Coronary artery (tissue), 2 donors: ENCODE data around the gene TOB1.
"Not testable (repeated sequence)": the region's sequence is repeated elsewhere in the genome, so short reads cannot be mapped to it uniquely, and the experiment has no call there.

Experiments
- DNase-seq: peaks from one replicate; pipeline ENCODE4 v3.0.0-alpha.2; 2017; ENCODE audit warnings: low spot score
- H3K27ac ChIP-seq, 2 donors: fragments of 200-600 bp; sonication (generic); one replicate each; pipeline ENCODE4 v1.5.1; 2016 to 2019
- H3K4me3 ChIP-seq: fragments of 200-600 bp; sonication (generic); 2 replicates; pipeline ENCODE4 v1.5.1; 2016; ENCODE audit warnings: mild to moderate bottlenecking, moderate library complexity
- TF ChIP-seq, protein P1 (sequence below): fragments of 200-600 bp; sonication (generic); IDR thresholded peaks from one replicate; pipeline ENCODE4 v1.5.1; 2019; ENCODE audit warnings: antibody characterized with exemption

TOB1 gene

DNA sequence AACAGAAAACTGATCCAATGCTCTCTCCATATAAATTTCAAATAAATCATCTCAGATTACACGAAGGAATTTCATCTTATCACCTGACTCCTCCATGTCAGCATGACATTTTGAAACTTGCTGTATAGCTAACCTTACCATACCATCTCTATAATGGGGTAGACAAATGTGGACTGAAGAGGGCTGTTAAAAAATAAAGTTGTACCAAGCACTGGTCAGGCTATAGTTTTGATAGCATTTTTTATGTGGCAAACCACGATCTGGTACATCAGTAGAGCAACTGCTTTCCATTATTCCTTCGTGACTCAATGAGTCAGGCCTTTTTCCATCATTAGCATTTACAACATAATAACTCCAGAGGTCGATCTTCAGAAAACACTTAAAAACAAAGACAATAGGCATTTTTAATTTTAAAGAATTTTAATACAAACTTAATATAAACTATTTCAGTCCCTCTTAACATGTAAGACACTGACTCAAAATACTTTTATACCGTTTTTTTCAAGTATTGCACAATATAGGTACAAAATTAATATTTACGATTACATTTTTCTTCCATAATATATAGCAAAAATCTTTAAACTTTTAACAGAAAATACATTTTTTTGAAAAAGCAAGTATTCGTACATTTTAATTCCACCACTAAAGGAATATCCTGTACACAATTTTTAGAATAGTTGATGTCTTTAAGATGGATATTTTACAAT lies 4.2 kb downstream of the TOB1 start:
- peak overlapping the region; percentile 96 for H3K4me3 ChIP-seq
- no peak for DNase-seq
- TF ChIP-seq, protein P1, sequence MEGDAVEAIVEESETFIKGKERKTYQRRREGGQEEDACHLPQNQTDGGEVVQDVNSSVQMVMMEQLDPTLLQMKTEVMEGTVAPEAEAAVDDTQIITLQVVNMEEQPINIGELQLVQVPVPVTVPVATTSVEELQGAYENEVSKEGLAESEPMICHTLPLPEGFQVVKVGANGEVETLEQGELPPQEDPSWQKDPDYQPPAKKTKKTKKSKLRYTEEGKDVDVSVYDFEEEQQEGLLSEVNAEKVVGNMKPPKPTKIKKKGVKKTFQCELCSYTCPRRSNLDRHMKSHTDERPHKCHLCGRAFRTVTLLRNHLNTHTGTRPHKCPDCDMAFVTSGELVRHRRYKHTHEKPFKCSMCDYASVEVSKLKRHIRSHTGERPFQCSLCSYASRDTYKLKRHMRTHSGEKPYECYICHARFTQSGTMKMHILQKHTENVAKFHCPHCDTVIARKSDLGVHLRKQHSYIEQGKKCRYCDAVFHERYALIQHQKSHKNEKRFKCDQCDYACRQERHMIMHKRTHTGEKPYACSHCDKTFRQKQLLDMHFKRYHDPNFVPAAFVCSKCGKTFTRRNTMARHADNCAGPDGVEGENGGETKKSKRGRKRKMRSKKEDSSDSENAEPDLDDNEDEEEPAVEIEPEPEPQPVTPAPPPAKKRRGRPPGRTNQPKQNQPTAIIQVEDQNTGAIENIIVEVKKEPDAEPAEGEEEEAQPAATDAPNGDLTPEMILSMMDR = no peak
- peak overlapping the region in 1 of 2 donors; percentile 37 for H3K27ac ChIP-seq

DNA sequence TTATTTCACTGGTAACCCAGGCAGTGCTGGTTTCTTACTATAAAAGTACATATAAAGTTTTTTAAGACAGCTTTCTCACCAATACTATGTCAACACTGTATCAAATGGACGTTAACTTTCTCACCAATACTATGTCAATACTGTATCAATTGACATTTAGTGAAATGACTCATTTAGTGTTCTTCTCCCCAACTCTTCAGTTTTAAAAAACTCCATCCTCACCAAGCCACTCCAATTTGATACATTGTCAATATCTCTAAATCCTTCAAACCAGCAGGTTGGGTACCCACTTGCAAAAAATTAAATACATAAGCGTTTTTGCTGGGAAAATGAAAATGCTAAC lies 4.8 kb downstream of the TOB1 start:
- no peak overlapping the region for H3K27ac ChIP-seq
- TF ChIP-seq, protein P1 = no peak
- H3K4me3 ChIP-seq = peak overlapping the region; percentile 96
- DNase-seq = no peak

DNA sequence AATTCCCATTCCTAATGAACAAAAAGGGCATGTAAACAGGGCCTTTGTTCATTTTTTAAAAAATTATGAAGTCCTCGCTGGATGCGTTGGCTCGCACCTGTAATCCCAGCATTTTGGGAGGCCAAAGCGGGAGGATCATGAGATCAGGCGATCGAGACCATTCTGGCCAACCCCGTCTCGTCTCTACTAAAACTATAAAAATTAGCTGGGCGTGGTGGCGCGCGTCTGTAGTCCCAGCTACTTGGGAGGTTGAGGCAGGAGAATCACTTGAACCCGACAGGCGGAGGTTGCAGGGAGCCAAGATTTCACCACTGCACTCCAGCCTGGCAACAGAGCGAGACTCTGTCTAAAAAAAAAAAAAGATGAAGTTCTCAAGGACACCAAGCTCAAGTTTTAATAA lies 6.4 kb downstream of the TOB1 start:
- not testable (repeated sequence) for H3K4me3 ChIP-seq, H3K27ac ChIP-seq, DNase-seq

DNA sequence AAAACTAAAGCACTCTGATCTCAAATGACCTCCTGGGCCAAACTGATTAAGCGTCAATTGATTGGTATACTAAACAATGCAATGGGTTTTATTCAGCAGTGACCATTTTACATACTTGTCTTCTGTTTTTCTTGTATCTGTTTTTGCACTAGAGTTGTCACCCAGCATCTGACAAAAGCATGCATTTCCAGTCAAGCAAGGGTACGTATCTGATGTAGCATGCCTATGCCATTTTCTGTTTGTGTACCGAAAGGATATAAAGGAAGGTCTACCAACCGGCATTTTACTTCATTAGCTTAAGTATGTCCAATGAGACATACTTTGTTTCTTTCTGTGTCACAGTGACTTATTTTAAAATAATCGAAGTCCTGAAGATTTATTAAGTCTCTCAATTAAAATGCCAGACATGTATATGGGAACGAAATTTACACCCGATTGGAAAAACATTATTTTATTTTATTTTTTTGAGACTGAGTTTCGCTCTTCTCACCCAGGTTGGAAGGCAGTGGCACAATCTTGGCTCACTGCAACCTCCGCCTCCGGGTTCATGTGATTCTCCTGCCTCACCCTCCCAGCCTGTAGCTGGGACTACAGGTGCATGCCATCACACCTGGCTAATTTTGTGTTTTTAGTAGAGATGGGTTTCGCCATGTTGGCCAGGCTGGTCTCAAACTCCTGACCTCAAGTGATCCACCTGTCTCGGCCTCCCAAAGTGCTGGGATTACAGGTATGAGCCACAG lies 7.5 kb downstream of the TOB1 start:
- no peak overlapping the region for H3K27ac ChIP-seq
- TF ChIP-seq, protein P1 = no peak
- no peak for DNase-seq
- no peak overlapping the region for H3K4me3 ChIP-seq

DNA sequence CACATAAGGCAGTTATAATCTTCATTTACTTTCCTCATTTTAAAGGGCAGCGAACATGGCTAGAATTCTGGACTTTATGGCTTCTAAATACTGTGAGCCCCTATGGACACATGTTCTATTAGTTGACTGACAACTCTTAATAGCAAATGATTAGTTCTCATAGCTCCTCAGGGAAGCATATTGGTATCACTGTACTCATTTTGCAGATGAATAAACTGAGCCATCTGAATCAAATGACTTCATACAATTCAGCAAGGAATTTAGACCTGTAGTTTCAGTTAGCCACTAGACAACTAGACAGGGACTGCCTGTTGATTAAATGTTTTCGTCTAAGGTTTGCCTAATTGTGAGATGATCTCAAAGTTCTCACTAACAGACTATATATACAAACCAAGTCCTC lies 9.7 kb downstream of the TOB1 start:
- Histone ChIP-seq H3K4me3 (no peak overlapping the region), H3K27ac (no peak overlapping the region)
- TF ChIP-seq, protein P1 = no peak
- DNase-seq = no peak

DNA sequence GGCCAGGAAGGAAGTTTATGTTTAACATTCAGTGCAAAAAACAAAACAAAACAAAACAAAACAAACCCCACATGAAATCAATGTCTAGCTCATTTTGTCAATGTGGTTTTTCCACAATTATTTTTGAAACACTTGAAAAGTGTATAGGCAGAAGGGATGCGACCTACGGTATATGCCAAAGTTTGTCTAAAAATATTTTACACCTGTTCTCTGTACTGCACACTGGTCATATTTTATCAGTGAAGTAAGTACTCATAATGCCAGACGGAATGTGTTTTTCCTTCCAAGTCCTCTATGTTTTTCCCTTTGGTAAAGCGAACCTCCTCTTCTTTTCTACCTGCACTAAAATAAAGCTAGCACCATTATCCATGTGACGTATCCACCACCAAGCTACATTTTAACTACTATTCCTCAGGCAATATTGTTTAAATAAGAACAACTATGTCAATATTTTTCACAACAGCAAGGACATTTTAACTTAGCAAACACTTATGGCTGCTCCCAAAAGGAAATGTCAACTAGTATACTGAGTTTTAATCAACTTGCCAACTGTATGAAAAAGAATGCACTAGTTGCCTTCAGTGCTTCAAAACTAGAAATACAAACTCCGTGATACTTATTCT lies 10.3 kb downstream of the TOB1 start:
- TF ChIP-seq, protein P1 = no peak
- no peak overlapping the region for H3K4me3 ChIP-seq
- no peak overlapping the region for H3K27ac ChIP-seq
- DNase-seq = no peak

DNA sequence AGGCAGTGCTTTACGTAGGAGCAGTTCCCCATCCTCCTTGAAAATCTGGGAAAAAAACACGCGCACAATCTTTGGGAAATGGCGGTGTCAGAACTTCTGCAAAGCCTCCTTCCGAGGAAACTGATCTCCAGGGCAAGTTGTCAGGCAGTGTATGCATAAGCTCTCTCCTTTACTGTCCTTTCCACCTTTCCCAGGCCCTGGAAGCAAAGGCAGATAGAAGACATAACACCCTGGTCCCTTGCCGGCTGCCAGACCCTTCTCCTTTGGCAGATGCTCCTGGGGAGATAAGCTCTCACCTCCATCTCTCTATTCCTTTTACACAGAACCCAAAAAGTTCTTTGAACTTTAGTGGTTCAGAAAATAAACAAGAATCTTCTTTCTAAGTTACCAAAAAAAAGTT lies 12.4 kb downstream of the TOB1 start:
- Histone ChIP-seq H3K27ac (no peak overlapping the region), H3K4me3 (no peak overlapping the region)
- TF ChIP-seq, protein P1 = no peak
- DNase-seq = no peak
